CD4-positive, alpha-beta T cell treated with Interleukin-21 for 1 hour (primary cell): Measurements from ENCODE around the gene ZNF462.

Experiments
- DNase-seq: peaks from one replicate; pipeline ENCODE4 v3.0.0-alpha.2; 2020

Gene ZNF462

GRCh38 chr9:106862110-106862820 is 701 bp upstream of the ZNF462 start:
- no peak for DNase-seq

- DNase-seq = no peak
These were observed 1.6 kb downstream of the ZNF462 start for GRCh38 chr9:106864373-106865143.

- DNase-seq = no peak
These were observed 3.3 kb downstream of the ZNF462 start for GRCh38 chr9:106866243-106866642.

- DNase-seq = no peak
These were observed 4.3 kb downstream of the ZNF462 start for GRCh38 chr9:106867286-106867685.

GRCh38 chr9:106868087-106868486 is 5.1 kb downstream of the ZNF462 start:
- DNase-seq = no peak

GRCh38 chr9:106868565-106868964 is 5.6 kb downstream of the ZNF462 start:
- no peak for DNase-seq

- no peak for DNase-seq
These were observed 6.1 kb downstream of the ZNF462 start for GRCh38 chr9:106869028-106869427.

- no peak for DNase-seq
These were observed 6.5 kb downstream of the ZNF462 start for GRCh38 chr9:106869458-106869857.

GRCh38 chr9:106872641-106873040 is 9.7 kb downstream of the ZNF462 start:
- no peak for DNase-seq

GRCh38 chr9:106874031-106874430 is 11.1 kb downstream of the ZNF462 start:
- no peak for DNase-seq

GRCh38 chr9:106874652-106875051 is 11.7 kb downstream of the ZNF462 start:
- no peak for DNase-seq

GRCh38 chr9:106875529-106875928 is 12.6 kb downstream of the ZNF462 start:
- no peak for DNase-seq

GRCh38 chr9:106877345-106877744 is 14.4 kb downstream of the ZNF462 start:
- DNase-seq = no peak

- no peak for DNase-seq
These were observed 15.3 kb downstream of the ZNF462 start for GRCh38 chr9:106878081-106878837.

- no peak for DNase-seq
These were observed 16.0 kb downstream of the ZNF462 start for GRCh38 chr9:106878934-106879333.

GRCh38 chr9:106879439-106879882 is 16.5 kb downstream of the ZNF462 start:
- no peak for DNase-seq

GRCh38 chr9:106880081-106880480 is 17.1 kb downstream of the ZNF462 start:
- DNase-seq = no peak

- no peak for DNase-seq
These were observed 17.9 kb downstream of the ZNF462 start for GRCh38 chr9:106880863-106881262.

- DNase-seq = no peak
These were observed 20.1 kb downstream of the ZNF462 start for GRCh38 chr9:106883030-106883429.

GRCh38 chr9:106883626-106884190 is 20.7 kb downstream of the ZNF462 start:
- DNase-seq = no peak

- no peak for DNase-seq
These were observed 22.5 kb downstream of the ZNF462 start for GRCh38 chr9:106885451-106885850.

GRCh38 chr9:106886111-106887046 is 23.4 kb downstream of the ZNF462 start:
- no peak for DNase-seq
